ENCODE data around the gene MIEN1. TPM values are rescaled to one million over a fixed set of nuclear protein-coding genes. Genes with fewer than 3 reads are reported as not detected.
"Not testable (repeated sequence)": the region's sequence is repeated elsewhere in the genome, so short reads cannot be mapped to it uniquely, and the experiment has no call there.

The MIEN1 gene
- total RNA-seq, 4 donors from 2014 or later: 33.9 to 60.8 (median 52.5) TPM

GRCh38 chr17:39772415-39772814 lies 42.1 kb upstream of the MIEN1 start:
- DNase-seq (ENCODE audit: low spot score) (no peak), ATAC-seq (ENCODE audit: low FRiP score) (no peak)
- TF ChIP-seq CTCF (IDR thresholded peaks at IDR 0.05): no peak

GRCh38 chr17:39769974-39770587 lies 39.7 kb upstream of the MIEN1 start:
- no peak for TF ChIP-seq CTCF (IDR thresholded peaks at IDR 0.05)
- ATAC-seq (ENCODE audit: low FRiP score): no peak
- no peak for DNase-seq (ENCODE audit: low spot score)

GRCh38 chr17:39767147-39767546 lies 36.8 kb upstream of the MIEN1 start:
- TF ChIP-seq CTCF (IDR thresholded peaks at IDR 0.05): no peak
- no peak for DNase-seq (ENCODE audit: low spot score)
- no peak for ATAC-seq (ENCODE audit: low FRiP score)

- no peak for TF ChIP-seq CTCF (IDR thresholded peaks at IDR 0.05)
- ATAC-seq (ENCODE audit: low FRiP score) (no peak), DNase-seq (ENCODE audit: low spot score) (no peak)
These were observed 35.4 kb upstream of the MIEN1 start for GRCh38 chr17:39765766-39766165.

- ATAC-seq (ENCODE audit: low FRiP score) (no peak), DNase-seq (ENCODE audit: low spot score) (no peak)
- TF ChIP-seq CTCF (IDR thresholded peaks at IDR 0.05): no peak
These were observed 34.8 kb upstream of the MIEN1 start for GRCh38 chr17:39765175-39765574.

GRCh38 chr17:39764171-39764570 lies 33.8 kb upstream of the MIEN1 start:
- DNase-seq (ENCODE audit: low spot score); ATAC-seq (ENCODE audit: low FRiP score): not testable (repeated sequence)

- no peak for DNase-seq (ENCODE audit: low spot score)
- ATAC-seq (ENCODE audit: low FRiP score): no peak
- TF ChIP-seq CTCF (IDR thresholded peaks at IDR 0.05): no peak
These were observed 32.9 kb upstream of the MIEN1 start for GRCh38 chr17:39763051-39763820.

Data from omental fat pad (tissue), 4 donors.